ENCODE measurements around the gene RAB44. TPM values are rescaled to one million over a fixed set of nuclear protein-coding genes. Genes with fewer than 3 reads are reported as not detected.
A peak's percentile ranks its signal among the peaks of the same experiment; 100 is the strongest.
"Not testable (repeated sequence)": the region's sequence is repeated elsewhere in the genome, so short reads cannot be mapped to it uniquely, and the experiment has no call there.

Gene RAB44
- total RNA-seq, 1 experiment from 2014 or later = not detected

DNA sequence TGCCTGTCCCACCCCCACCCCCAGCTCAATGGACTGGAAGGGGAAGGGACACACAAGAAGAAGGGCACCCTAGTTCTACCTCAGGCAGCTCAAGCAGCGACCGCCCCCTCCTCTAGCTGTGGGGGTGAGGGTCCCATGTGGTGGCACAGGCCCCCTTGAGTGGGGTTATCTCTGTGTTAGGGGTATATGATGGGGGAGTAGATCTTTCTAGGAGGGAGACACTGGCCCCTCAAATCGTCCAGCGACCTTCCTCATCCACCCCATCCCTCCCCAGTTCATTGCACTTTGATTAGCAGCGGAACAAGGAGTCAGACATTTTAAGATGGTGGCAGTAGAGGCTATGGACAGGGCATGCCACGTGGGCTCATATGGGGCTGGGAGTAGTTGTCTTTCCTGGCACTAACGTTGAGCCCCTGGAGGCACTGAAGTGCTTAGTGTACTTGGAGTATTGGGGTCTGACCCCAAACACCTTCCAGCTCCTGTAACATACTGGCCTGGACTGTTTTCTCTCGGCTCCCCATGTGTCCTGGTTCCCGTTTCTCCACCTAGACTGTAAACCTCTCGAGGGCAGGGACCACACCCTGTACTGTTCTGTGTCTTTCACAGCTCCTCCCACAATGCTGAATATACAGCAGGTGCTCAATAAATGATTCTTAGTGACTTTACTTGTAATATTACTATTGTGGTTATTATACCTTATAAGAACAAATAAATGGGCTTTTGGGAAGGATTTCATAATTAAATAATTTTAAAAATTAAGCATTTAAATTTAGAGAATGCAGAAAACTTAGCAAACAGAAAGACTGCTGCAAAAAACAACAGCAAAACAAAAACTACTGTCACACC, 10.7 kb upstream of the RAB44 start:
- DNase-seq (ENCODE audit: low read depth) = no peak

DNA sequence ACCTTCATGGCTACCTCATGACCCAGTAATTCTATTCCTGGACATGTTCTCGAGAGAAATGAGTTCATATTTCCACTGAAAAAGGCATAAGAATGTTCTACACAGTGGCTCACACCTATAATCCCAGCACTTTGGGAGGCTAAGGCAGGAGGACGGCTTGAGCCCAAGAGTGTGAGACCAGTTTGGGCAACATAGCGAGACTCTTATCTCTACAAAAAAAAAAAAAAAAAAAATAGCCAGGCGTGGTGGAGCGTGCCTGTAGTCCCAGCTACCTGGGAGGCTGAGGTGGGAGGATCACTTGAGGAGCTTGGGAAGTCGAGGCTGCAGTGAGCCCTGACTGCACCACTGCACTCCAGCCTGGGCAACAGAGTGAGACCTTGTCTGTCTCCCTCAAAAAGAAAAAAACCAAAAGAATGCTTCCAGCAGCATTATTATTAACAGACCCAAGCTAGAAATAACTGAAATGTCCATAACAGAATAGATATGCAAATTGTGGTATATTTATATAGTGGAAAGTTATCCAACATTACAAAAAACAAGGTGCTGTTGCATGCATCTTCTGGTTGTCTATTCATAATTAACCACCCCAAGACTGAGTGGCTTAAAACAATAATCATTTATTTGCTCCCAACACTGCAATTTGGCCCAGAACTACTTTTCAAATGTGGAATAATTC, 9.4 kb upstream of the RAB44 start:
- DNase-seq (ENCODE audit: low read depth) = peak; percentile 45

DNA sequence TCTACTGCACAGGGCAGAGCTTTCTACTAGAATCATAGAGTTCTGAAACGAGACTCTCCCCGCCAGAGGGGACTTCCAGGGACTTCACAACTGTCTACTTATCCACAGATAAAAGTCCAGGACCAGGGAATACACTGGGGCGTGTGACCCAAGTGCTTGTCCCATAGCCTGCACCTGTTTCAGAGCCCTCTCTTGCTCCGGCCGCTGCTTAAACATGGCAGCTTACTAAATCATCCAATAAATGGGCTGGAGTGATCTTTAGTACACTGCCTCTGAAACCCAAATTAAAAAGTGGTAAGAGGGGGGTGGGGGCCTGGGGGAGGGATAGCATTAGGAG, 8.9 kb upstream of the RAB44 start:
- no peak for DNase-seq (ENCODE audit: low read depth)

DNA sequence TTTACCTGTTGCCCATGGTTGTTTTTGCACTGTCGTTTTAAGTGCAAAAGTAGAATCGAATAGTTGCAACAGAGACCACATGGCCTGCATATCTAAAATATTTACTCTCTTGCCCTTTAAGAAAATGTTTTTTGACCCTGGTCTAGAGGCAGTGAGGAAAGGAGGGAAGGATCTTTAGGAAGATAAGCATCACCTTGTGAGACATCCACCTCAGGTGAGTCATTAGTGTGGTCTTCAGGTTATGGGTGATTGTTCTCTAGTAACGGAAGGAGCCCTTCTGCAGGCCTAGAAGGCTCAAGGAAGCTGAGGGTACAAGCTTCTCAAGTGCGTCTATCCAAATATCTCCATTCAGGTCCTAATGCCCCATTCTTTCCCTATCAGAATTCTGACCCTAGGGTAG, 6.6 kb upstream of the RAB44 start:
- no peak for DNase-seq (ENCODE audit: low read depth)

DNA sequence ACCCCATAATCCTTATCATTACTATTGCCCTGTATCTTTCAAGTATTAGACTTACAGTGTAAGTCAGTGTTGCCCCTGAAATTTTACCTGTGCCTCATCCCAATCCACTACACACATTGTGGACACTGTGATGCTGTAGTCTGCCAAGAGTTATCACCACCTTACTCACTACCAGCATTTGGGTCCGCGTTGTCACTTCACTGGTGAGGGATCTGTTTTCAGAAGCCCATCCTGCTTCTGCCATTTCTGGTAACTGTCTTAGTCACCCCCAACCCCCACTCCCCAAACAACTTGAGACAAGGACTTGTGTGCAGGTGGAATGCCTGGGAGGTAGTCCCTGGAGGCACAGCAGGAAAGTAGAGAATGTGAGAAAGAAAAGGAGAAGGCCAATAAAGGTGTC, 6.0 kb upstream of the RAB44 start:
- no peak for DNase-seq (ENCODE audit: low read depth)

DNA sequence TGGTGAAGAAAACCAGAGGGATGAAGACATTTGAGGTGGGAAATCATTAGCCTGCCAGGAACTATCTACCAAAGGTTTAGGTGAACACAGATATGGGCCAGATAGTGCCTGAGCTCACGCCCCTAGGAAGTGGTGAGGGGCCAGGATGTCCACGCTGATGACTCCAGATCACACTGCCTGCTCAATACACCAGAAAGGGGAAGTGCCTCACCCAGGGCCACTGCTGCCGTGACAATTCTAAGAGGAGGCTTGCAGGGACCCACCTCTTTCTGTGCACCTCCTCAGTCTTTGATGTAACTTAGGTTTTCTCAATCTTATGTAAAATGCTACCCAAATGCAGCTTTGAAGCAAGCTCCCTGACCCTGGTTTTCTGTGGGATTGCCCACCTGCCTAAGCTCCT, 5.4 kb upstream of the RAB44 start:
- no peak for DNase-seq (ENCODE audit: low read depth)

DNA sequence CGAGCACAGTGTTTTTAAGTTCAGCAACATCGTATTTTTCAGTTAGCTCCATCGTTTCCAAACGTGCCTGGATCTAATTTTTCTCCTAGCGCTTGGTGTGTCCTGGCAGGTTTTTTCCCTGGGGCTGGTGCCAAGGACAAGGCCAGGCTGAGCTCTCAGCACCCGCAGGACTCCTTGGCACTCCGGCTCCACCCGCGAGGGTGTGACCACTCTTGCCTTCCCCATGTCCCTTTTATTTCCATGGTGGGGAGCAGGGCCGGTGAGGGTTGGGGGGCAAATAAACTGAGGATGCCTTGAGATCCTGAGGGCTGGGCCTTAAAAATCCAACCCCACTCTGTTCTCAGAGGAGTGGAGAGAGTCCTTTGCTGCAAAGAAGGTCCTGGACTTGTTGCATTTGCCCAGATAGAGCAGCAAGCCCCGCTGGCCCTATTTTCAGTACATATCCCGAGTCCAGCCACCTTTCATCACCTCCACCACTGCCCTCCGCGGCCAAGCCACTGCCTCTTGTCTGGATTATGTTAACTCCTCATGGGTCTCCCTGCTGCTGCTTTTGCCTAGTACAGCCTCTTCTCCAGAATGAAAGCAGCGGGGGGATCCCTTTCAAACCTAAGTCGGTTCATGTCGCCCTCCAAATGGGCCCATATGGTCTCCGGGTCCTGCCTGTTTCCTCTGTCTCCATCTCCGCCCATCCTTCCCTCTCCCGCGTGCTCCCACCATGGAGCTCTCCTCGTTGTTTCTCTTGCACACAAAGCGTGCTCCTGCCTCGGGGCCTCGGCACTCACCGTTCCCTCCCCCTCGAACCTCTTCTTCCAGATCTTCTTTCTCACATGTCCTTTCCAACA, 4.5 kb upstream of the RAB44 start:
- no peak for DNase-seq (ENCODE audit: low read depth)

DNA sequence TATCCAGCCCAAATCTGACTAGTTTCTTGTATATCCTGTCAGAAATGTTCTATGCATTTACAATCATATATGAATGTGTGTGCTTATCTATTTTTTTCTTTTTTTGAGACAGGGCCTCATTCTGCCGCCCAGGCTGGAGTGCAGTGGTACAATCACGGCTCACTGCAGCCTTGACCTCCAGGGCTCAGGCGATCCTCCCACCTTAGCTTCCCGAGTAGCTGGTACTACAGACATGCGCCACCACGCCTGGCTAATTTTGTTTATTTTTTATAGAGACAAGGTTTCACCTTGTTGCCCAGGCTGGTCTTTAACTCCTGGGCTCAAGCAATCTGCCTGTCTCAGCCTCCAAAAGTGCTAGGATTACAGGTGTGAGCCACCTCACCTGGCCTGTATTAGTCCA, 3.0 kb upstream of the RAB44 start:
- no peak for DNase-seq (ENCODE audit: low read depth)

DNA sequence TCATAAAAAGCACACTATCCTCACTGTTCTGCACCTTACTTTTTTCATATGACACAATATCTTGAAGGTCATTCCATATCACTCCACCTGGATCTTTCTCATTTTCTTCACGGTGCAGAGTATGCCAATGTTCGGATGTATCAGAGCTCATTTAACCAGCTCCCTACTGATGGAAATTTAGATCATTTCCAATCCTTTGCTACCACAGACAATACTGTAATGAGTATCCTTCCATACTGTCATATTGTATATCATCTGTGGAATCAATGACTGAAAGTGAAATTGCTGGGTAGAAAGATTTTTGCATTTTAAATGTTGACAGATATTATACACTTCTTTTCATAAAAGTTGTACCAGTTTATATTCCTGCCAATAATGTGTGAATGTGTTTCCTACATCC, 2.2 kb upstream of the RAB44 start:
- no peak for DNase-seq (ENCODE audit: low read depth)

DNA sequence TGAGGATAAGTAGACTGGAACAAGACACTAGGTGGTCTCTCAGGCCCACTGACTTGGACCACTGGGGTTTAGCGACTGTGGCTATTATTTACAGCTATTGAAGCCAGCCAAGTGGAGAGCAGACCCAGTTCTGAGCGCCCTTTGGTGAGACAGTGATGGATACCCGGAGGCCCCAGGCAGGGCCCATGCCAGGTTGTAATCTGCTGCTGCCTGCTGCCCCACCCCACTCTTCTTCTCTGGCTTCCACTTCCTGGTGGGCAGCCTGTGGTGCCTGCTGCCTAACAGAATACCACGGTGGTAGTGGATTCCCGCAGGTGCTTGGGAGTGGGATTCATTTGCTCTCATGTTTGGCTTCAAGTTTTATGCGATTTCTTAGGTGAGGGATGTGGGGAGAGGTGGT, 570 bp downstream of the RAB44 start:
- DNase-seq (ENCODE audit: low read depth) = no peak

DNA sequence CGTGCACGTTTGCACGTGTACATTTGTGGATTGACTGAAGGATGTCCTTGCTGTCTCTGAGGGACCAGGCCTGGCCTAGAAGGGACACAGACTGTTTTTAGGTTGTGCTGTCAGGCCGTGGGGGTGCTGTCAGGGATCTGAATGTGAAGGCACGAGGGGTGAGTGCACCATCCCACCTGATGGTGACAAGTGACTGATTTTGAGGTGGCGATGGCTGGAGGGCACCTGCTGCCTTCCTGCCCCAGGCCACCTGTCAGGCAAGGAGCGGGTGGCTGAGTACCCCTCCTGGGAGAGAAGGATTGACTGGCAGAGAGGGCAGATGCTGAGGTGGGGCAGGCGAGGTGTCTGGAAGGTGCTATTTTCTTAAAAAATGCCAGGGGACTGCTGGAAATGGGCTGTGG, 1.2 kb downstream of the RAB44 start:
- DNase-seq (ENCODE audit: low read depth) = no peak

DNA sequence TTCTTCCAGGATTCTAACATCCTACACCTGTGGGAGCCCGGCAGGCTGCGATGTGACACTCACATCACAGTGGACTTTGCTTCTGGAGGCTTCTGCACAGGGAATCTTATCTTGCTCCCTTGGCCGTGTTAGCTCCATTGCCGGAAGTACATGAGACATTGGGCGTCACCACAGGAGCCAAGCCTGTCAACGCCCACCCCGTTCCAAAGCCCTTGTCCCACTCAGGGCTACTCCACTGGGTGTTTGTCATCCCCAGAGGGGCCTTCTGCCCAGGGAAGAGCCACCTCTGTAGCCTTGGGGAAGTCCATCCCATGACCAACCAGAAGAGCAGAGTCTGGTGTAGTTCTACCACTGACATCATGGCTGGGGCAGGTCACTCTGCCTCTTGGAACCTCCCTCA, 1.7 kb downstream of the RAB44 start:
- no peak for DNase-seq (ENCODE audit: low read depth)

DNA sequence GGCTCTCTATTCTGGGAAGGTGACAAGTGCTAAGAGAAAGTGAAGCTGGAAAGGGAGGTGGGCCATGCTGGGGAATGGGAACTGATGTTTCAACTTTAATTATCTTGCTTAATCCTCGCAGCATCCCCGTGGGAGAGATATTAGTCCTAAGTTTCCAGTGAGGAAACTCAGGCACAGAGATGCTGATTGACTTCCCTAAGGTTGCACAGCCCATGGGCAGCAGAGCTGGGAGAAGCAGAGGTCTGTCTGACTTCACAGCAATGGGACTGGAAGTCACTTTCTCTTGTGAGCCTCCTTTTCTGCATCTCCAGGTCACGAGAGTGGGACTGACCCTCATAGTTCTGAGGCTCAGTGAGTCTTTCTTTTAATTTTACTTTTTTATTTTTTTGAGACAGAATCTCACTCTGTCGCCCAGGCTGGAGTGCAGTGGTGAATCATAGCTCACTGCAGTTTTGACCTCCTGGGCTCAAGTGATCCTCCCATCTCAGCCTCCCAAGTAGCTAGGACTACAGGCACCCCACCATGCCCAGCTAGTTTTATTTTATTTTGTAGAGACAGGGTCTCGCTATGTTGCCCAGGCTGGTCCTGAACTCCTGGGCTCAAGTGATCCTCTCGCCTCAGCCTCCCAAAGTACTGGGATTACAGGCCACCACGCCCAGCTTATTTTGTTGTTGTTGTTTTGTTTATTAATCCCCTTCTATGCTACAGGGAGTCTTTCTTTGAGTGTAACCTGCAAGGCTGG, 2.6 kb downstream of the RAB44 start:
- no peak for DNase-seq (ENCODE audit: low read depth)

DNA sequence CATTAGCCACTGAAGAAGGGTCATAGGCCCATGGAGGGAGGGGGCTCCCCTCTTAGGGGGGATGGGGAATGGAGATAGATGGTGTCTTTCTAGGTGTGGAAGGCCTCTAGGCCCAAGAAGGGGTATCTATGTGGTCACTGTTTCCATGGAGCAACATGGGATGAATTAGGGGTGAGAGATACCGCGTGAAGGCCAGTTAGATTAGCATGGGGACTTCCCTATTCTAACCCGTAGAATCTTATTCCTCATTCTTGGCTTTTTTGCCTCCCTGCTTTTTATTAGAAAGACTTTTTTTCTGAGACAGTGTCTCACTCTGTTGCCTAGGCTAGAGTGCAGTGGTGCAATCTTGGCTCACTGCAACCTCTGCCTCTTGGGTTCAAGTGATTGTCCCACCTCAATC, 3.2 kb downstream of the RAB44 start:
- DNase-seq (ENCODE audit: low read depth) = no peak

DNA sequence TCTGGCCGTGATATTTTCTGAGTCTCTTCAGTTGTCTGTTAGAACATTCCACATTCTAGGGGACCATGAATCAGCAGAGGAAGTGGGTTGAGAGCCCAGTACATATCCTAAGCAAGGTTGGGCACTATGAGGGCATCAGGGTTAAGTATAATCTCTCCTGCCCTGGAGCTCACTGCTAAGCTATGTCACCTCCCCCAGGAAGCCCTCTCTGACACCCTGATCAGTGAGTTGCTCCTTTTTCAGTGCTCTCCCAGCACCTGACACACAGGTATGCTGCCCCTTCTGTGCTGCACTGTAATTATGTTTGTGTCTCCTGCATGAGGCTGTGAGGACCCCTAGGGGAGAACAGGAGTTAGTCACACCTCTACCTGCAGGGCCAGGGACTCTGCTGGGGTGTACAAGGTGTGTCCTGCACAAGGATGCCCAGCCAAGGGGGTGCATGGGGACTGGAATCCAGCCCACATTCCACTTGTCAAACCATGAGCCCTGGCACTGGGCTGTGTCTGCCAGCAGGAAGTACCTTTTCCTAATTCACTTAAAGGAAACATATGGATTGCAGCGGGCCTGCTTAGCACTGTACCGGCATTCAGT, 3.9 kb downstream of the RAB44 start:
- peak; percentile 74 for DNase-seq (ENCODE audit: low read depth)

DNA sequence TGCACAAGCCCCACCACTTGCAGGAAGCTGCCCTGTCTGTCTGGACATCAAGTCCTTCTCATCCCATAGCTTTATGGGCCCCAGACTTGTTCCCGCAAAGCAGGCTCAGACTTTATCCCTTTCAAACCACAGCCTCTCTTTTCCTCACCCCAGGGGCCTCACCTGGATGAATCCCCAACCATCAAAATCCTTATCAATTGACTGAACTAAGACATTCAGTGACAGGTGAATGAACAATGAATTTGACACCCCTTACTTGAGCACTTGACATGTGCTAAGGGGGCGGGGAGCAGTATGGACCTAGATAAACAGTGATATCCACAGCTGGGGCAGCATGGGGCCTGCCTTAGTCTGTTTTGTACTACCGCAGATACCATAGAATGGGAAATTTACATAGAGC, 5.0 kb downstream of the RAB44 start:
- no peak for DNase-seq (ENCODE audit: low read depth)

DNA sequence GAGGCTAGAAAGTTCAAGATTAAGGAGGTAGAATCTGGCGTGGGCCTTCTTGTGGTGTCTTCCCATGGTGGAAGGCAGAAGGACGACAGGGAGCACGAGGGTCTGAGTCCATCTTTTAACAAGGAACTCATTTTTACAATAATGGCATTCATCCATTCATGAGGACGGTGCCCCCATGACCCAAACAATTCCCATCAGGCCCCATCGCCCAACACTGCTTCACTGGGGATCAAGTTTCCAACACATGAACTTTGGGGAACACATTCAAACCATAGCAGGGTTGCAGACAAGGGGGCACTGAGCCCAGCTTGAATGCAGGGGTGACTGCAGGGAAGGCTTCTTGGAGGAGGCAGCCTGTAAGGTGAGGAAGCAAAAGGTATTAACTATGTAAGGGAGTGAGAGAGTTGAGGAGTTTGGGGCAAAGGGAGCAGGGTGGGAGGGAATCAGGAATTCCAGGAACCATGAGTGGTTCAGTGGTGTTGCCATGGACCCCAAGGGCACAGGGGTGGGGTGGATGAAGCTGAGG, 5.5 kb downstream of the RAB44 start:
- DNase-seq (ENCODE audit: low read depth) = no peak

DNA sequence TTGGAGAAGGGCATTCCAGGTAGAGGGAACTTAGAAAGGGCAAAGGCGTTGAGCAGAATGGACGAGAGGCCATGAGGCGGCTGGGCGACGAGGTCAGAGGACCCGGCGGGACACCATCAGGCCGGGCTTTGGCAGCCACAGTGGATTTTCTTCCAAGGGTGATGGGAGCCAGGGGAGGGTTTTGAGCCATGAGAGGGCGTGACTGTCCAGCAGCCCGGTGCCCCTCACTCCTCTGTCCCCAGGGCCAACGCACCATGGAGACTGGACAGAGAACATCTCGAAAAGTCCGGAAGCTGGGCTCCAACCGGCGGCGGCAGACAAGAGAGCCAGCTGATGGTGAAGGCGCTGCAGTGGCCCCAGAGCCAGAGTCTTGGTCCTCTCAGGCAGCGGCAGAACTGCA, 6.4 kb downstream of the RAB44 start:
- no peak for DNase-seq (ENCODE audit: low read depth)

DNA sequence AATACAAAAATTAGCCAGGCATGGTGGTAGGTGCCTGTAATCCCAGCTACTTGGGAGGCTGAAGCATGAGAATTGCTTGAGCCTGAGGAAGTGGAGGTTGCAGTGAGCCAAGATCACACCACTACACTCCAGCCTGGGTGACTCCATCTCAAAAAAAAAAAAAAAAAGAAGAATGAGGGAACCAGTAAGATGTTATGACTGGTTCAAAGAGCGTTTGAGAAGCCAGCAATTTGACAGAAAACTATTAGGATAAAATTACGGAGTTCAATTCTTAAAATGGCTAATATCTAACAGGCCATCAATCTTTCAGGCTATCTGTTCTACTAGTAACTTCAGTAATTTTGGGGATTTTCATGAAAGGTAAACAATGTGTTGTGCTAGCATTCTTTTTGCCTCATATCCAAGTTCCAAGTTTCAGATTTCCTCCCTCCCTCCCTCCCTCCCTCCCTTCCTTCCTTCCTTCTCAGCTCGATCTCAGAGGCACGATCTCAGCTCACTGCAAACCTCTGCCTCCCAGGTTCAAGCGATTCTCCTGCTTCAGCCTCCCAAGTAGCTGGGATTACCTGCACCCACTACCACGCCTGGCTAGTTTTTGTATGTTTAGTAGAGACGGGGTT, 7.4 kb downstream of the RAB44 start:
- DNase-seq (ENCODE audit: low read depth) = not testable (repeated sequence)

DNA sequence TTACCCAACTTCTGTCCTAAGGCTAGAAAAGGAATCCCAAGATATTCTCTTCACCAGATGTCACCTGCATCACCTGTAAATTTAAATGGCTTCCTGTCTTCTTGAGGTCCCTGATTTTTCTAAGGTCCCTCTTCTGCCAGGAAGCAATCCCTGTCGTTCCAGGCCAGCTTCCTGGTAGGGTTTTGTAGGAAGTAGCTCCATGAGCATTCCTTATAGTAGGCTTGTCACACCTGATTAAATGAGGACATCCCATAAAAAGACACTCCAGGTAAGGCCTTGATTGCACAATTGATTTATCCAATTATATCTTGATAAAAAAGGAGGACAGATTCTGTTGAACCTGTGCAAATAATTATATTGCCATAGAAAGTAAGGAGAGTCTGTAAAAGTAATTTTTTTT, 8.7 kb downstream of the RAB44 start:
- DNase-seq (ENCODE audit: low read depth) = no peak

DNA sequence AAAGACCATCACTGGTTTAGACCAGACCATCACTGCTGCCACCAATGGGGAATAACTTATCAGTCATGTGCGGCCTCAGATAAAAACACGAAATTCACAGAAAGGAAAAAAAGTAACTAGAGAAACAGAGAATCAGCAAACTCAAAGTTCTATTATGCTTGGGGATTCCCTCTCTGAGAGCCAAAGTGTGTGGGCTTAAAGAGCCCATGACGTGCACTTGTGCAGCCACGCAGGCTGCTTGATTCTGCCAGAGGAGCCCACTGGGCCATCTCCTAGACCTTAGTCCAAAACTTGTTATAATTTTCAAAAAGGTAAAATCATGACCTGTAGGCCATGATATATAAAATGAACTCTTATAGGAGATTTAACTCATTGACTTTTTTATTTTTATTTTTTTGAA, 15.2 kb downstream of the RAB44 start:
- no peak for DNase-seq (ENCODE audit: low read depth)

Data from HT1080 (cell line).